Uterus (tissue), 2 donors: ENCODE results near the gene PCK2.

ENCODE experiments used
- POLR2A ChIP-seq, 2 donors: fragments of 450-650 bp; IDR thresholded peaks; one replicate each; pipeline ENCODE4 v1.6.1; 2016; ENCODE audit warnings: antibody characterized with exemption in 2 of 2, mild to moderate bottlenecking in 1 of 2, moderate library complexity in 1 of 2
- TF ChIP-seq, protein P1 (sequence below), 4 experiments: fragments of 200-600 bp in 2 of 4; fragments of 450-650 bp in 2 of 4; sonication (generic) in 2 of 4; IDR thresholded peaks; one replicate each; pipeline ENCODE4 v1.5.1; 2016 to 2019; ENCODE audit warnings: antibody characterized with exemption in 4 of 4, mild to moderate bottlenecking in 2 of 4, moderate library complexity in 1 of 4

GRCh38 chr14:24108336-24108874 is 14.3 kb downstream of the PCK2 start:
- TF ChIP-seq, protein P1, sequence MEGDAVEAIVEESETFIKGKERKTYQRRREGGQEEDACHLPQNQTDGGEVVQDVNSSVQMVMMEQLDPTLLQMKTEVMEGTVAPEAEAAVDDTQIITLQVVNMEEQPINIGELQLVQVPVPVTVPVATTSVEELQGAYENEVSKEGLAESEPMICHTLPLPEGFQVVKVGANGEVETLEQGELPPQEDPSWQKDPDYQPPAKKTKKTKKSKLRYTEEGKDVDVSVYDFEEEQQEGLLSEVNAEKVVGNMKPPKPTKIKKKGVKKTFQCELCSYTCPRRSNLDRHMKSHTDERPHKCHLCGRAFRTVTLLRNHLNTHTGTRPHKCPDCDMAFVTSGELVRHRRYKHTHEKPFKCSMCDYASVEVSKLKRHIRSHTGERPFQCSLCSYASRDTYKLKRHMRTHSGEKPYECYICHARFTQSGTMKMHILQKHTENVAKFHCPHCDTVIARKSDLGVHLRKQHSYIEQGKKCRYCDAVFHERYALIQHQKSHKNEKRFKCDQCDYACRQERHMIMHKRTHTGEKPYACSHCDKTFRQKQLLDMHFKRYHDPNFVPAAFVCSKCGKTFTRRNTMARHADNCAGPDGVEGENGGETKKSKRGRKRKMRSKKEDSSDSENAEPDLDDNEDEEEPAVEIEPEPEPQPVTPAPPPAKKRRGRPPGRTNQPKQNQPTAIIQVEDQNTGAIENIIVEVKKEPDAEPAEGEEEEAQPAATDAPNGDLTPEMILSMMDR (IDR thresholded peaks at IDR 0.05): no peak
- TF ChIP-seq POLR2A (IDR thresholded peaks at IDR 0.05): no peak
